GM08714 (cell line): ENCODE results near the gene PFDN5.

Experiments used
- H3K4me3 ChIP-seq: fragments of 200-500 bp; sonication (Bioruptor generic); 2 replicates; pipeline ENCODE4 v1.5.1; 2014; ENCODE audit warnings: mild to moderate bottlenecking, low read length, inconsistent platforms
- ZNF274 ChIP-seq: IDR thresholded peaks from 2 replicates; pipeline ENCODE4 v1.6.1; 2012; ENCODE audit warnings: mild to moderate bottlenecking, low read depth, low read length

Gene PFDN5

DNA sequence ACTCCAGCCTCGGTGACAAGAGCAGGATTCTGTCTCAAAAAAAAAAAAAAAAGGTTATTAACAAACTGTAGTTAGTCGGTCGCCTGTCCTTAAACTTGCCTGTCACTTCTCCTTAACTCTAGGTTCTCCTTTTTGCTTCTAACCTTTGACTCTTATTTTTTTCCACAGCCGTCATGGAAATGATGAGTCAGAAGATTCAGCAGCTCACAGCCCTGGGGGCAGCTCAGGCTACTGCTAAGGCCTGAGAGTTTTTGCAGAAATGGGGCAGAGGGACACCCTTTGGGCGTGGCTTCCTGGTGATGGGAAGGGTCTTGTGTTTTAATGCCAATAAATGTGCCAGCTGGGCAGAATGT is 3.7 kb downstream of the PFDN5 start:
- no peak for TF ChIP-seq ZNF274
- H3K4me3 ChIP-seq: peak overlapping the region; percentile 65; the same call in 1 of the 2 replicates

DNA sequence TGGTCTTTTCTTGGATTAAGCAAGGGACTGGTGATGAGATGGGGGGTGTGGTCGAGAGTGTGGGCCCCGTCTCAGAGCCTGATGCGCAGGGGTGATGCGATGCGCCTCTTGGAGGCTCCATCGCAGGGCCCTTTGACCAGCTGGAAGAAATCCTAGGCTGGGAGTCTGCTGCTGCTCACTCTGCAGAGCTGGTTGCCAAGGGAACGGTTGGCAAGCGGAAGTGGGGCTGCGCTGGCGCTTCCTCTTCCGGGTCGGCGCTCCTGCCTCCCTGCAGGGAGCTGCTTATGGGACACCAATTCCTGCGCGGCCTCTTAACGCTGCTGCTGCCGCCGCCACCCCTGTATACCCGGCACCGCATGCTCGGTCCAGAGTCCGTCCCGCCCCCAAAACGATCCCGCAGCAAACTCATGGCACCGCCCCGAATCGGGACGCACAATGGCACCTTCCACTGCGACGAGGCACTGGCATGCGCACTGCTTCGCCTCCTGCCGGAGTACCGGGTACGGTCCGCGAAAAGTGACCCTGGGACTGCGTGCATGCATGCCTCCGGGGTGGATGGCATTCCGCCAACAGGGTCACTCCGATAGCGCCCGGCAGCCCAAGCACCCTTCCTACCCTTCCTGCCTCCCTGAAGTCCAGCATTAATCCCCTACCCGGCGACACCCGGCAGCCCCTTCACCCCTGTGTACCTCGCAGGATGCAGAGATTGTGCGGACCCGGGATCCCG is 4.3 kb downstream of the PFDN5 start, which contains the start of gene MYG1:
Gene MYG1, plus strand, starts transcription at position 242 of the 727 bp plus-strand sequence. Its CDS starts 43 bp downstream, at position 285.
- peak within 1 kb of the TSS; percentile 65 for H3K4me3 ChIP-seq
- TF ChIP-seq ZNF274: no peak

GRCh38 chr12:53300187-53300586 is 4.8 kb downstream of the PFDN5 start:
- peak overlapping the region; percentile 65 for H3K4me3 ChIP-seq
- TF ChIP-seq ZNF274: no peak

GRCh38 chr12:53302903-53303302 is 7.6 kb downstream of the PFDN5 start:
- TF ChIP-seq ZNF274: no peak
- H3K4me3 ChIP-seq: no peak overlapping the region

DNA sequence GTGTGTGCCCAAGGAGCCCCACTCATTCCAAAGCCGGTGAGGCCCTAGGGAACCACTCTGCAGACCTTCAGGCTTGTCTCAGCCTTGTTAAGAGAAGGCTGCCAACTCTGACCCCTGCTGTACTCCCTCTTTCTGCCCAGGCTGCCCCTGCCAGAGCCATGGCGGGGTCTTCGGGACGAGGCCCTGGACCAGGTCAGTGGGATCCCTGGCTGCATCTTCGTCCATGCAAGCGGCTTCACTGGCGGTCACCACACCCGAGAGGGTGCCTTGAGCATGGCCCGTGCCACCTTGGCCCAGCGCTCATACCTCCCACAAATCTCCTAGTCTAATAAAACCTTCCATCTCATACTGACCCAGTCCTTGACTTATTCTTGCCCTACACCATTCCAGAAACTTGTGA is 11.5 kb downstream of the PFDN5 start:
- no peak overlapping the region for H3K4me3 ChIP-seq
- no peak for TF ChIP-seq ZNF274

DNA sequence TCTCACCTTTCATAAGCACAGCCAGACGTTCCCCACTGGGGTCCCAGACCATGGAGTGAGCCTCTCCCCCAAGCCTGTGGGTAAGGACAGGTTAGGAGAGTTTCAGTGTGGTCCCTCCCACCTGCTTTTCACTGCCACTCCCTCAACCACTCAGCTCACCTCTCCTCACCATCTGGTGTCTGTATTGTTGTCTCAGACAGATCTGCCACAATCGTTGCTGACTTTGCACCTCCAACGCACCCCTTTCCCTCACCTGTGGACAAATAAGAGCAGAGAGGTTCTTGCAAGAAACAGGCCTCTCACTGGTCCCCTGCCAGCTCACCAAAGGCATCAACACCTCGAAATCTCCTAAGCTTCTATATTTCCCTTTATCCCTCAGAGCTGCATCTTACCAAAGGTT is 12.9 kb downstream of the PFDN5 start:
- no peak for TF ChIP-seq ZNF274
- H3K4me3 ChIP-seq: no peak overlapping the region

DNA sequence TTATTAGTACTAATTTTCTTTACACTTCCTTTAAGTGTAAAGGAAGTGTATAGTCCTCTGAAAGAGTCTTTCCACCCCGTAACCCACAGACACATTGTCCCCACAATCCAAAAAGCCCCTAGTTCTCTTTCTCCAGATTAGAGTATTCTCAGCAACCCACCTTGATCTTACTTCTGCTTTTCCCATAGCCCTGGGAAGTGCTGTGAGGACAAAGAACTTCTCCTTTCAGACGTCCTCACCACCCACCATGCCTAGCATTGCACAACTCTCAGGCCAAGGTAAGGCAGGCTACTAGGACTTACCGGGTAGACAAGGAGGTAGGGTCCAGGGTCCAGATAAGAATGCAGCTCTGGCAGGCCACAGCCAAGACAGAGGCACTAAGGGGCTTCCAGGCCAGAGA is 18.7 kb downstream of the PFDN5 start:
- no peak for TF ChIP-seq ZNF274
- H3K4me3 ChIP-seq: no peak overlapping the region

GRCh38 chr12:53320352-53321195 is 25.2 kb downstream of the PFDN5 start:
- no peak for TF ChIP-seq ZNF274
- peak overlapping the region; percentile 77 for H3K4me3 ChIP-seq

GRCh38 chr12:53324113-53324778 is 28.9 kb downstream of the PFDN5 start:
- TF ChIP-seq ZNF274: no peak
- peak overlapping the region; percentile 70; the same call in 1 of the 2 replicates for H3K4me3 ChIP-seq

DNA sequence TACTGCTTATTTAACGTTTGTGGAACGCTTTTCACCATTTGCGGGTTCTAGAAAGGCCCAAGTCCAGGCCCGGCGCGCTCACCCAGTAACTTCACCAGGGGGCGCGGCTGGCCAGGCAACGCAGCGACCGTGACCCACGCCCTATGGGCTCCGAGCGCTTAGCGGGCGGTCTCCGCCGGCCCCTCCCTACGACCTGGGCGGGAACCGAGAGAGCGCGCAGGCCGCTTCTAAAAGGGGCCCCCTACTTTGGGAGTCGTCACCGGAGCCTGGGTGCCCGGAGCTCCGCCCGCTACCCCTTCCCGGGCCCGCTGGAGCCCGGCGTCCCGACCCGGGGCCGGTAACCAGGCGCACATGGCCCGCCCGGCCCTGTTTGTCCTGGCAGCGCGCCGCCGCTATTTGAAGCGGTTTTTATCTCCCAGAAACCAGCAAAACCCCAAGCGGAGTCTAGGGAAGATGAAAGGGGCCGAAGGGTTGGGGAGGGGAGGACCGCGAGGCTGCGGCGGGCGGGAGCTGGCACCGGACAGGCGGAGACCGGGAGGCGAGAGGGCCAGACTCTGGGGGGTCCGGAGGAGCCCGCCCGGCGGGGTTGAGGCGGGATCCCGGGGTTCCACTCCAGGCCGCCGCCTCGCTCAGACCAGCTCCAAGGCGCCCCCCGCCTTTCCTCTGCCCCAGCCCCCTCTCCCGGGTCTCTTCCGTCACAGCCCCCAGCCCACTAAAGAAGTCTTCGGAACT is 29.6 kb downstream of the PFDN5 start:
- peak overlapping the region; percentile 70 for H3K4me3 ChIP-seq
- TF ChIP-seq ZNF274: no peak

- no peak for TF ChIP-seq ZNF274
These were observed 30.2 kb downstream of the PFDN5 start for GRCh38 chr12:53325511-53326061.

GRCh38 chr12:53326460-53327185 is 31.3 kb downstream of the PFDN5 start:
- TF ChIP-seq ZNF274: no peak
- H3K4me3 ChIP-seq: no peak overlapping the region

More at GRCh38 chr12:53325511-53326061, 30.2 kb downstream of the PFDN5 start:
- peak overlapping the region; percentile 70; the same call in 1 of the 2 replicates for H3K4me3 ChIP-seq
